ENCODE data around the gene CRYBG1.
A peak's percentile ranks its signal among the peaks of the same experiment; 100 is the strongest.
"Not testable (repeated sequence)": the region's sequence is repeated elsewhere in the genome, so short reads cannot be mapped to it uniquely, and the experiment has no call there.

Gene CRYBG1

GRCh38 chr6:106496823-106497222, 136.3 kb downstream of the CRYBG1 start:
- DNase-seq (ENCODE audit: low read depth in 1 of 2, low spot score in 1 of 2) = no peak

DNA sequence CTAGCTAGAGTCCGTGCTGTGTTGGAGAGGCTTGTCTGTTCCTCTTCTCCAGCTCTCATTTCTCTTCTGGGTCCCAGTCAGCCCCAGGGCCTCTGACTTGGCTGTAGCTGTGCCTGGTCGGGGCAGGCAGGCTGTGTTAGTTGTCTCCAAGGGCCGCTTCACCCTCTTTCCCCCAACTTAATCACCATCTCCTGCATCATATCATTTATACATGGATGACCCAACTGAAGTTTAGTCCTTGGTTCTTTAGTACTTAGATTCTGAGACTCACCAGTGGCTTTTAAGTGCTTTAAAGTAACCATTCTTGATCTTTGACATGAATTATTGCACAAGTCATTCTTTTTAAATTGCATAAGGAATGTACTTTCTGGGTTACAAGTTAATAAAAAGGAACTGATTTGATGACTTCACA, 141.4 kb downstream of the CRYBG1 start:
- no peak for DNase-seq (ENCODE audit: low read depth in 1 of 2, low spot score in 1 of 2)

DNA sequence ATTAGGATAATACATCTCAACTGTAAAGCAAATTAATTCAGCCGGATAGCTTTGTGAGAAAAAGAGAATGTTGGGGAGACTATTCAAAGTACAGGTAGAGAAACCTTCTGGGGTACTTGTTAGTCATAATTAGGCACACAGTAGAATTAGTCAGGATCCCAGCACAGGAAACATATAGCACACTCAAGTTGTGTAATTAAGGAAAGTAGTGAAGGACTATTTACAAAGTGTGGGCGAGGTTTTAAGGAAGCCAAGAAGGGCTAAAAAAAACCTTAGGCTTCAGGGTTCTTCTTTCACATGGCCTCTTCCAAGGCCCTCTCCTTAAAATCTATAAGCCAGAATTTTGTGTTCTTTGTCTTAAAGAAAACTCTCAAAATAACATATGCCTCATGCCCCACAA, 142.0 kb downstream of the CRYBG1 start:
- DNase-seq (ENCODE audit: low read depth in 1 of 2, low spot score in 1 of 2) = no peak

DNA sequence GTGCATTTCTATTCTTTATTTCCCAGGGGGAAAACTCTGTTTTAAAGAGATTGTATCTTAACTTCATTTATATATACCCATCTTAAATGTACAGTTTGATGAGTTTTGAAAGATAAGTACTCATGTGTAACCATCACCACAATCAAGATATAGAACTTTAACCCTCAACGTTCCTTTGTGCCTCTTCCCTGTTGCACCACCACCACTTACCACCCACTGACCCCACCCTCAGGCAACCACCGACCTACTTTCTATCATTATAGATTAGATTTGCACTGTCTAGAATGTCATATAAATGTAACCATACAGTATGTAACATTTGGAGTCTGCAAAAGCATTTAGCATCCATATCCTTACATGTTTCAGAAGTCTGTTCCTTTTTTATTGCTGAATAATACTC, 147.8 kb downstream of the CRYBG1 start:
- DNase-seq (ENCODE audit: low read depth in 1 of 2, low spot score in 1 of 2) = no peak

DNA sequence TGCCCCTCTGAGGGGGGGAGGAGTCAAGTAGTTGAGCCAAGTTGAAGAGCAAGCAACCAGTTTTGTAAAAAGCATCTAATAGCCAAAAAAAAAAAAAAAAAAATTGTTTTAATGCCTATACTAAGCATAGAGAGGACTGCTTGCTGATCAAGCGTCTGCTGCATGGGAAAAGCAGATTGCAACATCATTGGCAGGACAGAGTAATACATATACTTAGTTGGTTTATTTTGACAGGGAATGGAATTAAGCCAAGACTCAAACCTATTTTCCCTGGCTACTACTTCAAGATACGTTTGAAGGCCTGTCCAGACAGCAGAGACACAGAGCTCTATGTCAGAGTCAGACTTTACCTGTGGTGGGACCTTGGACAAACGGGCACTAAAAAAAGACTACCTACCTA, 148.3 kb downstream of the CRYBG1 start:
- DNase-seq (ENCODE audit: low read depth in 1 of 2, low spot score in 1 of 2) = no peak

DNA sequence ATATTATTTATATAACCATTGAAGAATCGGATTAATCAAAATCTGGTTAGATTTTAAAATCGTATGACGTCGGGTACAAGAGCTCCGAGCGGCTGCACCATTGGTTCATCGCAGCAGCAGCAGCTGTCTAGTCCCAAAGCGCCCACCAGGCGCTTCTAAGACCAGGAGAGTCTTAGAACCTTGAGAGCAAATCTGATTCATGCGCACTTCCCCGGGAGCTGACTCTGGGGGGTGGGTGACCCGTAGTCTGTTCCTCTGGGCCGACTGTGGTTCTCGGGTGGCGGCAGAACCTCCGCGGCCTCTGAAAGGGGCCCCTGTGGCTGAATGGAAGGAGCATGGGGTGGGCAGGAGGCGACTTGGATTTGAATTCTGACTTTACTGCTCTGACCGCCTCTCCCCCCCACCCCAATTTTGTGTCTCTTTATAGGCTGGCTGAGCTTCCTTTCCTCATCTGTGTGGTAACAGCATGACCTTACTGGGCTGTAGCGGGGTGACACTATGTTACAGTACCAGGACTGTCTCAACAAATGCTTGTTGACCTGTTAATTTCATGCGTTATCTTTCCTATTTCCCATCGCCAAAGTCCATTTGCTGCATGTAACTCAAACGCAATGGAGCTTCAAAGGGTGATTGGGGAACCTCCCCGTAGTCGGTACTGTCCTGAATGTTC, 149.0 kb downstream of the CRYBG1 start:
- DNase-seq (ENCODE audit: low read depth in 1 of 2, low spot score in 1 of 2) = no peak

DNA sequence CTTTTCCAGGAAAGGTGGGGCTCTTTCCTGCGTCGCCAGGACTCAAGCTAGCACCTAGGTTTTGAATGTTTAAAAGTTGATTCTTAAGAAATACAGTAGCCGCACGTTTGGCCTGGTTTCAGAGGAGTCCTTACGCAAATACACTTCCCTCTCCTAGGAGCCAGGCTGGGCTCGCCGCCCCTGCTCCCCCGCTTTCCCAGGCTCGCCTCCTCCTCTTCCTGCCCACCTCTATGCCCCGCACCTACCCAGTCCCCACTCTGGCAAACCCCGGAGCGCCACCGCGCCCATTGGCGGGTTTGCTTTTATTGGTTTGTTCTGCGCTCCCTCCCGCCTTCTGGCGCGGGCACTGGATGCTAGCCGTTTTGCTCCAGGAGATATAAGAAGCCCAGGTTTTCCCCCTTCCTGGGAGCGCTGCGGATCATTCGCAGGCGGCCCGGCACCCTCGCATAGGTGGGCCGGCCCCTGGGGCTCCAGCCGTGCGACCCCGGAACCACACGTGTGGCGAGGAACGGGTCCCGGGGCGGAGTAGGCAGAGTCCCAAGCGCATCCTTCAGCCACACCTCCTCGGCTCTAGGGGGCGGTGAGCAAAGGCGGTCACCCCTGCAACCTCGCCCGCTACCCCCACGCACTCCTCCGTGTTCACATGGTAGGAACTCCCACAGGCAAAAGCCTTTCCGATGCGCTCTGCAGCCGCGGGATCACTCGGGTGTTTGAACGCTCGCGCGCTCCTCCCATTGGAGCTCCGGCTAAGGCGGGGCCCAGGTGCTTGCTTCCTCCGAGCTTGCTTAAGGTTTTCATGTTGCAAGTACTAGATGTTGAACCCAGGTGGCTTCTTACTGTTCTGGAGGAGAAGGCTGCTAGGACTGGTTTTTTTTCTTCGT, 149.8 kb downstream of the CRYBG1 start:
- peak; percentile 54 to 55 for DNase-seq (ENCODE audit: low read depth in 1 of 2, low spot score in 1 of 2)

DNA sequence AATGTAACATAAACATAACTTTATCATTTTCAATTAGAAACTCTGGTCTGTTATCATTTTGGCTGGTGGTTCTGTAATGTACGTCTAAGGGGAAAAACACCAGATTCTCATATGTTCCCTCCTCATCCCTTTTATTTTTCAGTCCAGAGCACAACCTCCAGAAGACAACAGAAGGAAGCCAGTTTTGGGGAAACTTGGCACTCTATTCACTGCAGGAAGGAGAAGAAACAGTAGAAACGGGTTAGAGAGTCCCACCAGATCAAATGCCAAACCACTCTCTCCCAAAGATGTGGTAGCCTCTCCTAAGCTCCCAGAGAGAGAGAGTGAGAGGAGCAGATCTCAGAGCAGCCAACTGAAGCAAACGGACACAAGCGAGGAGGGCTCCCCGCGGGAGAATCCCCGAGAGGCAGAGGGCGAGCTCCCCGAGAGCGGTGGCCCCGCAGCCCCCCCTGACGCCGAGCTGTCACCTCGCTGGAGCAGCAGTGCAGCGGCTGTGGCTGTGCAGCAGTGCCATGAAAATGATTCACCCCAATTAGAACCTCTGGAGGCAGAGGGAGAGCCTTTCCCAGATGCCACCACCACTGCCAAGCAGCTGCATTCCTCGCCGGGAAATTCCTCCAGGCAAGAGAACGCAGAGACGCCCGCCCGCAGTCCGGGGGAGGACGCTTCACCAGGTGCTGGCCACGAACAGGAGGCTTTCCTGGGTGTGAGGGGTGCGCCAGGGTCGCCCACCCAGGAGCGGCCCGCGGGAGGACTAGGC, 151.0 kb downstream of the CRYBG1 start:
- peak in 1 of 2 donors; percentile 26 for DNase-seq (ENCODE audit: low read depth in 1 of 2, low spot score in 1 of 2)

DNA sequence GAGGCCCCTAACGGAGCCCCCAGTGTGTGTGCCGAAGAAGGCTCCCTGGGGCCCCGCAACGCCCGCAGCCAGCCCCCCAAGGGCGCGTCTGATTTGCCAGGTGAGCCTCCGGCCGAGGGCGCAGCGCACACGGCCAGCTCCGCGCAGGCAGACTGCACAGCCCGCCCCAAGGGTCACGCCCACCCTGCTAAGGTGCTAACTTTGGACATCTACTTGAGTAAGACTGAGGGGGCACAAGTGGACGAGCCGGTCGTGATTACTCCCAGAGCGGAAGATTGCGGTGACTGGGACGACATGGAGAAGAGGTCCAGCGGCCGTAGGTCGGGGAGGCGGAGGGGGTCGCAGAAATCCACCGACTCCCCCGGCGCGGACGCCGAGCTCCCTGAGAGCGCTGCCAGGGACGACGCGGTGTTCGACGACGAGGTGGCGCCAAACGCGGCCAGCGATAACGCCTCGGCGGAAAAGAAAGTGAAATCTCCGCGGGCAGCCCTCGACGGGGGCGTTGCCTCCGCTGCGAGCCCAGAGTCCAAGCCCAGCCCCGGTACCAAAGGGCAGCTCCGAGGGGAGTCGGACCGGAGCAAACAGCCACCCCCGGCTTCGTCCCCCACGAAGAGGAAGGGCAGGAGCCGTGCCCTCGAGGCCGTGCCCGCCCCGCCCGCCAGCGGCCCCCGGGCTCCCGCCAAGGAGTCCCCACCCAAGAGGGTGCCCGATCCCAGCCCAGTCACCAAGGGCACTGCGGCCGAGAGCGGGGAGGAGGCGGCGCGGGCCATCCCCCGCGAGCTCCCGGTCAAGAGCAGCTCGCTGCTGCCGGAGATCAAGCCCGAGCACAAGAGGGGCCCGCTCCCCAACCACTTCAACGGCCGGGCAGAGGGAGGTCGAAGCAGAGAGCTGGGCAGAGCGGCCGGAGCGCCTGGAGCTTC, 151.8 kb downstream of the CRYBG1 start:
- DNase-seq (ENCODE audit: low read depth in 1 of 2, low spot score in 1 of 2) = peak; percentile 57 to 67

DNA sequence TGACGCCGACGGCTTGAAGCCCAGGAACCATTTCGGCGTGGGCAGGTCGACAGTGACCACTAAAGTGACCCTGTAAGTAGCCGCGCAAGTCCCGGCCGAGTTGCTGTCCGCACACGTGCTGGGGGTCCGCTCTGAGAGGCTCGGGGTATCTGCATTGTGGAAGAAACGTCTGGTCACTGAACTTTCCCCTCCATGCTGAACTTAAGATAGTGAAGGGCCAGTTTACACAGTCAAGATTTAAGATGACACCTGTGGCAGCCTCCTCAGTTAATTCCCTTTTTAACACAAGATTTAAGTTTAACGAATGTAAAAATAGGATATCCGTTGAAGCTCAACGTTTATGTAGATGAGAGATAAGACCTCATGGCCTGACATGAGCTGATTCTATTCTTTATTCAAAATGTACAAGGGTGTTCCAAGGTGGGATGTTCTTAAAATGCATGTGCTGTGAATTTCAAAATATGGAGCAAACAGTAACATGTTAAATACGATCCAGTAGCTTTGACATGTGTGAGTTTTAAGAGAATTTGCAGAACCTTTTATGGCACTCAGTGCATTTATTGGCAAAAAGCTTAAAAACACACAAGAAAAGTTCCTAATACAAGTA, 152.6 kb downstream of the CRYBG1 start:
- DNase-seq (ENCODE audit: low read depth in 1 of 2, low spot score in 1 of 2) = no peak

DNA sequence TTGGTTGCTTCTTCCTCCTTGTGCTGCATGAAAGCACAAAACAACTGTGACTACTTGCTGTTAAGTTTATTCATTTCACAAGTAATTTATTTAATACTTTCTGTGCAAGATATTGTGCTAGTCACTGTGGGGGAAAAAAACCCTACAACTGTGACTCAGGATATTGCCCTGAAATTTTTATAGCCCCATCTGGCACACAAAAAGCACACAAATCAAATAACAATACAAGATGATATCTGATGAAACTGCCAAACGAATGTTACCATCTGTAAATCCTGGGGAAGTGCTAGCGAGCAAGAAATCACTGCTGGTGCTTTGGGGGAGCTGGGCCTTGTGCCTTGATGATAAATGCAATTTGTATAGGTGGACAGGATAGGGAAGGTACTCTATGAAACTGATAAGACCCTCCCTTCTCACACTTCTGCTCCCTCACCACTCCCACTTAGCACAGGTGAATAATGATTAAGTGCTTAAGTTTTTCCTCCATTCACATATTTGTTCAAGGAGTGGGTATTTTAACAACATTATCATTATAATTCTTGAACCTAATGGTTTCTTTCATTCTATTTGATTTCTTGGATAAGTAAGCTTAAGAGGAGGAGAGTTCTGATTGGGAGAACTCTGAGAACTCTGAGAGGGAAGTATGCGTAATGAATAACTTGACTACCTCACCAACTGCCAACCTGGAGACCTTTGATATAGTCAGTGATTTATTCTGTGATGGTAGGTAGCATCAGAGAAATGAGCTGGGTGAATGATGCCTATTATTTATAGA, 153.5 kb downstream of the CRYBG1 start:
- no peak for DNase-seq (ENCODE audit: low read depth in 1 of 2, low spot score in 1 of 2)

GRCh38 chr6:106514583-106514885, 154.0 kb downstream of the CRYBG1 start:
- DNase-seq (ENCODE audit: low read depth in 1 of 2, low spot score in 1 of 2) = no peak

- not testable (repeated sequence) for DNase-seq (ENCODE audit: low read depth in 1 of 2, low spot score in 1 of 2)
Measured at GRCh38 chr6:106515582-106515981, 155.1 kb downstream of the CRYBG1 start.

- DNase-seq (ENCODE audit: low read depth in 1 of 2, low spot score in 1 of 2) = no peak
Measured at GRCh38 chr6:106516616-106517015, 156.1 kb downstream of the CRYBG1 start.

DNA sequence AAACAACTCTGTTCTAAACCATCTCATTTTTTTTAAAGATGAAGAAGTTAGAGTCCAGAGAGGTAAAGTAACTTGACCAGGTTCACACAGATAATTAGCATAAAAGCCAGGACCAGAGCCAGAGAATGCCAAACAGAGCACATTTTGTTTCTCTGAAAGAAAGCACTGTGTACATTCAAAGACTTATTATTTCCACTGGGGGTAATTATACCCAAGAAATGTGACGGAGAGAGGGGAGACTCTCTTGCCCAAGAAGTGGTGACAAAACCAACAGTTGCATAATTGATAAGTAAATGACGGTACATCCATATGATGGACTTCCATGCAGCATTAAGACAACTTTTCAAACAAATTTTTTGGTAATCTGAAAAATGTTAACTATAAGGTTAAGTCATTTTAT, 157.2 kb downstream of the CRYBG1 start:
- DNase-seq (ENCODE audit: low read depth in 1 of 2, low spot score in 1 of 2) = no peak

DNA sequence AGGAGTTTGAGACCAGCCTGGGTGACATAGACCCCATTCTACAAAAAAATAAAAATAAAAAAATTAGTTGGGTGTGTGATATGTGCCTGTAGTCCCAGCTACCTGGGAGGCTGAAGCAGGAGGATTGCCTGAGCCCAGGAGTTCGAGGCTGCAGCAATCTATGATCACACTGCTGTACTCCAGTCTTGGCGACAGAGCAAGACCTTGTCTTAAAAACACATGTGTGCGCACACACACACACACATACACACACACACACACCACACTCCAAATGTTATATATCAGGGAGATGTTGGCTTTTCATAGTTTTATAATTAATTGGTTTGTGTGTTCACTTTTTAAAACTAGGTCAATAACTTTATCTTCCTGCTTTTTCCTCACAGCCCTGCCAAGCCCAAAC, 158.2 kb downstream of the CRYBG1 start:
- no peak for DNase-seq (ENCODE audit: low read depth in 1 of 2, low spot score in 1 of 2)

GRCh38 chr6:106519460-106520394, 159.2 kb downstream of the CRYBG1 start:
- peak; percentile 43 to 64 for DNase-seq (ENCODE audit: low read depth in 1 of 2, low spot score in 1 of 2)

GRCh38 chr6:106520711-106521401, 160.3 kb downstream of the CRYBG1 start:
- peak; percentile 44 to 64 for DNase-seq (ENCODE audit: low read depth in 1 of 2, low spot score in 1 of 2)

All from activated T-helper 1 cell treated with anti-CD3 and anti-CD28 coated beads, Interleukin-2, amount 50 U/mL, for 16 hours (primary cell).